GM23248 (cell line): ENCODE data around the gene OR10J4.

ENCODE experiments used
- EZH2 ChIP-seq: fragments of 200-600 bp; sonication (generic); IDR thresholded peaks from 2 replicates; pipeline ENCODE4 v1.6.1; 2018; ENCODE audit warnings: antibody characterized with exemption, mild to moderate bottlenecking; ENCODE audit not compliant: insufficient read depth, poor library complexity, severe bottlenecking
- EZH2phosphoT487 ChIP-seq: fragments of 200-600 bp; sonication (generic); IDR thresholded peaks from 2 replicates; pipeline ENCODE4 v1.6.1; 2018; ENCODE audit warnings: antibody characterized with exemption, moderate library complexity, mild to moderate bottlenecking, low read depth; ENCODE audit not compliant: insufficient read depth

DNA sequence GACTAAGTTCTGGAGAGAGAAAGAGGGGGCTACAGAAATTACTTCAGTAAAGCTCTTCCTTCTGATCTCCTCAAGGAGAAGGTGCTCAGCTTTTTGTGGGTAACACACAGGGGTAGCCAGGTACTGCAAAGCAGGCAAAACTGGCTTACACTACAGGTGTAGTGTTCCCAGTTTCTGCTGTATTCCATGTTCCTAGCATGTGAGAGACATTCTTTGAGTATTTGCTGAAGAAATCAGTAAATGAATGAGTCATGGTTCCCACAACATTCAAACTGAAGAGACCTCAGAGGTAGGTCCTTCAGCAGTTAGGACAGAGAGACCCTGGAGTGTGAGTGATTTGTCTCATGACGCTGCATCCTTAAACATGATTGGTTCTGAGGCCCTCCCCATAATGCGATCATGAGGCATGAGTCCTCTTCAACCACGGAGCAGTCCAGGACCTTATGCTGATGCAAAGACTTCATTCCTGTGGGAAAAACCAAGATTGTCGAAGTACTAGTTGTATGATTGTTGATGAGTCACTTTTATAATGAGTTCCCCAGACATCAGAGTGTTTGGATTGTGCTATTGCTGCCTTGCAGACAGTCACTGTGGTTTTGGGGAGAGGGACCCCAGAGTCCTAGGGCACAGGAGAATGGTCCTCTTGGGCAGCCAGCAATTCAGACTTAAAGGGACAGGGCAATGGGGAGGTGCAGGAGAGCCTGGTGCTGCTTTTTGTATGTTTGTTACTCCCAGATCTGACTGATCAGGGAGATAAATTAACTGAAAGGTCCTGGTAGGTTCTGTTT lies 2.7 kb upstream of the OR10J4 start:
- no peak for TF ChIP-seq EZH2
- TF ChIP-seq EZH2phosphoT487: no peak
